ENCODE data around the gene ITSN2.
"Not testable (repeated sequence)": the region's sequence is repeated elsewhere in the genome, so short reads cannot be mapped to it uniquely, and the experiment has no call there.

ITSN2 gene

GRCh38 chr2:24360050-24360962 is at the start of gene ITSN2:
ITSN2 (minus strand) TSS chr2:24360536; CDS start chr2:24328082, 32,454 bp downstream.
- peak; percentile 88 for DNase-seq (ENCODE audit: low spot score)

DNA sequence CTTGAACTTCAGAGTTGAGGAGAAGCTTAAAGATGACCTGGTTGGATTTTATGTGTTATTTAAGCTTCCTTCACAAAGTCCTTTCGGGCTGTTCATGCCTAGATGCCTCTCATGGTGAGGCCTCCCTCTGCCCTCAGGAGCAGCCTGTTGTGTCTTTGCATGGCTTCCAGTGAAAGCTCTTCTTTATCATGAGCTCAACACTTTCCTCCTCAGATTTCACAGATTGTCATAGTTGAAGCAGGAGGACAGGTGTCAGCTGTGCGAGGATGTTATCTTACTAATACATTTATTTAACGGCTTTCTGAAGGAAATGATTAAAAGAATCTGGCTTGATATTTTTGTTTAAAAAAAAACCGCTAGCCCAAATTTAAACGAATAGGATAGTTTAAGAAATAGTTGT is 48.8 kb upstream of the ITSN2 start:
- no peak for DNase-seq (ENCODE audit: low spot score)

GRCh38 chr2:24408704-24409103 is 48.4 kb upstream of the ITSN2 start:
- not testable (repeated sequence) for DNase-seq (ENCODE audit: low spot score)

GRCh38 chr2:24404491-24404921 is 44.2 kb upstream of the ITSN2 start:
- no peak for DNase-seq (ENCODE audit: low spot score)

- DNase-seq (ENCODE audit: low spot score) = no peak
Measured at GRCh38 chr2:24403832-24404212, 43.5 kb upstream of the ITSN2 start.

DNA sequence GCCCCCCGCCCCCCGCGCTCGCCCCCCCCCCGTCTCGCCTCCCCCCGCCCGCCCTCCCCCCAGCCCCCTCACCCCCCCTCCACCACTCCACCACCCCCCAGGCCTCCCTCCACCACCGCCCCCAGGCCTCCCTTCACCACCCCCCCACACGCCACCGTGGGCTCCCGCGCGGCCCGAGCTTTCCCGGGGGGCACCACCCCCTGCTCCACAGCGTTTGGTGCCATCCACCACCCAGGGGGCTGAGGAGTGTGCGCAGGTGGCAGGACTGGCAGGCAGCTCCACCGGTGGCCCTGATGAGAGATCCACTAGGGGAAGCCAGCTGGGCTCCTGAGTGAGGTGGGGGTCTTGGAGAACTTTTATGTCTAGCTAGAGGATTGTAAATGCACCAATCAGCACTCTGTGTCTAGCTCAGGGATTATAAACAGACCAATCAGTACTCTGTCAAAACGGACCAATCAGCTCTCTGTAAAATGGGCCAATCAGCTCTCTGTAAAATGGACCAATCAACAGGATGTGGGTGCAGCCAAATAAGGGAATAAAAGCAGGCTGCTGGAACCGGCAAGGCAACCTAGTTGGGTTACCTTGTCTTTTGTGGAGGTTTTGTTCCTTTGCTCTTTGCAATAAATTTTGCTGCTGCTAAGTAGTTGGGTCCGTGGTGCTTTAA is 43.0 kb upstream of the ITSN2 start:
- DNase-seq (ENCODE audit: low spot score) = no peak

DNA sequence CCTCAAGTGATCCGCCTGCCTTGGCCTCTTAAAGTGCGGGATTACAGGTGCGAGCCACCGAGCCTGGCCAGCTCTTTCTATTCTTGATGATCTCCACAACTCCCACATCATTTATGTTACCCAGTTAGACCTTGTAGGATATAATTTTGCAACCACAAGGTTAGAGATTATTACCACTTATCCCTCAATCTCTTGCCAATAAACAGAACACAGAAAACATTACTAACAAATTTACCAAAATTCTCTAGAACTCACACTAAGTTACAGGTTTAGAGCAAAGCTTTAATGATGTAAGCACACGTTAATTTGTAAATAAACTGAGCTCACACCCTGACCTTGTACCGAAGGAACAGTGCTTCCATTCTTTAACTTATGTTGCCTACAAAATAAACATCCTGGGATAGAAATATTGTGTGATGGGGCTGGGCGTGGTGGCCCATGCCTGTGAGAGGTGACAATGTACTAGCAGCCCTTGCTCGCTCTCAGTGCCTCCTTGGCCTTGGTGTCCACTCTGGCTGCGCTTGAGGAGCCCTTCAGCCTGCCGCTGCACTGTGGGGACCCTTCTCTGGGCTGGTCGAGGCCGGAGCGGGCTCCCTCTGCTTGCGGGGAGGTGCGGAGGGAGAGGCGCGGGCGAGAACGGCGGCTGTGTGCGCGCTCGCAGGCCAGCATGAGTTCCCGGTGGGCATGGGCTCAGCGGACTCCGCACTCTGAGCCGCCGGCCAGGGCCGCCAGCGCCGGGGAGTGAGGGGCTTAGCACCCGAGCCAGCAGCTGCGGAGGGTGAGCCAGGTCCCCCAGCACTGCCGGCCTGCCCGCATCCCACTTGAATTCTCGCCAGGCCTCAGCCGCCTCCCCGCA is 42.1 kb upstream of the ITSN2 start:
- no peak for DNase-seq (ENCODE audit: low spot score)

DNA sequence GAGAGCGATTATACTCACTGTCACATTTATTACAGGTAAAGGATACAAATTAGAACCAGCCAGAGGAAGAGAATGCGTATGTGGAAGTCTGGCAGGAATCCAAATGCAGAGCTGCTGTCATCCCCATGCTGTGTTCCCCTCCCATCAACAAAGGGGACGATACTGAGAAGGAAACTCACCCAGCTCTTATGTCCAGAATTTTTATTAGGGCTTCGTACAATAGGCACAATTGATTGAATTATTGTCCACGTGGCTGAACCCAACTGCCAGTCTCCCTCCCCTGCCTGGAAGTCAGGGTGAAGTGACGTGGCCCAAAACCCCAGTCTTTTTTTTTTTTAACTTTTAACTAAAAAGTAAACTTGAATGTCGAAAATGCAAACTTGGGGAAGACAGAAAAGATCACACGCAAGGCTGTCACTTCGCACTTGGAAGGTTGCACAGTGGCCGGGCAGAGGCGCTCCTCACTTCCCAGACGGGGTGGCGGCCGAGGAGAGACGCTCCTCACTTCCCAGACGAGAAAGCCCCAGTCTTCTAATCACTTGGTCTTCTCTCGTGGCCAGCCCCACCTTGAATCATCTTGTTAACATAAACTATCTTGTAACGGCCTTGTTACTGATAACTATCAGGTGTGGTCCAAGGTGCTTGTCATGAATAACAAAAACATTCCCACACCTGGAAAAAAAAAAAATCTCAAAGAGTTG is 40.0 kb upstream of the ITSN2 start:
- no peak for DNase-seq (ENCODE audit: low spot score)

DNA sequence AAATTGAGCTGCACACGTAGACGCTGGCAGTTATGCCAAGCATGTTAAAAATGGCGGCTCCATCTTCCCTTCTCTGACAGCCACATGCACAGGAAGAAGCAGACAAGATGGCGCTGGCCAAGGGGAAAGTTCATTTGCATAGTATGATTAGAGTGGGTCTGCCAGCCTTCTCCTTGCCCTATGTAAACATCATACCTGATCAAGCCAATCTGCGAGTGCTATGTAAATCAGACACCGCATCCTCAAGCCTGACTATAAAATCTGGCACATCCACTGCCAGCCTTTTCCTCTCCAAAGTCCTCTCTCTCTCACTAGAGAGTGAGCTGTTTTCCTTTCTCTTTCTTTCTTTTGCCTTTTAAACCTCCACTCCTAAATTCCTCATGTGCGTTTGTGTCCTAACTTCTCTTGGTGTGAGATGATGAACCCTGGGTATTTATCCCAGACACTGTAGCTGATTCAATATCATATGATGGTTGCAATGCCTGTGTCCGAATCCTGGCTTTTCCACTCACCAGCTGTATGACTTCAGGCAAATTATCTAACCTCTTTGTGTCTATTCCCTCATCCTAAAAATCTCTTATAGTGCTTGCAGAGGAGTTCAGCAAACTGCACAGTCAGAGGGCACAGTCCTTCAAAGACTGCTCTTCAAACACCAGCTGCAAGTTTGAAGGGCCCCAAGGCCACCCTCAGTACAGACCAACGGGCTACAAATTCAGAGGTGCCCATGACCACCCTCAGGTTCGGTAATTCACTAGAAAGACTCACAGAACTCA is 39.3 kb upstream of the ITSN2 start:
- no peak for DNase-seq (ENCODE audit: low spot score)

DNA sequence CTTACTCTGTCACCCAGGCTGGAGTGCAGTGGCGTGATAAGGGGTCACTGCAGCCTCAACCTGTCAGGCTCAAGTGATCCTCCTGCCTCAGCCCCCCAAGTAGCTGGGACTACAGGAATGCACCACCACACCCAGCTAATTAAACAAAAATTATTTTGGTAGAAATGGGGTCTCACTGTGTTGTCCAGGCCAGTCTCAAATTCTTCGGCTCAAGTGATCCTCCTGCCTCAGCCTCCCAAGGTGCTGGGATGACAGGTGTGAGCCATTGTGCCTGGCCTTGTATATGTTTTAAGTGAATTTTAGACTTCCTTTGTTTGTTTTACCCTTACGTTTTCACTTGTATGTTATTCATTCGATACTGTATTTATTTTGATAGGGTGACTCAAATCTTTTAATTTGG is 34.7 kb upstream of the ITSN2 start:
- no peak for DNase-seq (ENCODE audit: low spot score)

- DNase-seq (ENCODE audit: low spot score) = no peak
Measured at GRCh38 chr2:24392542-24393059, 32.3 kb upstream of the ITSN2 start.

DNA sequence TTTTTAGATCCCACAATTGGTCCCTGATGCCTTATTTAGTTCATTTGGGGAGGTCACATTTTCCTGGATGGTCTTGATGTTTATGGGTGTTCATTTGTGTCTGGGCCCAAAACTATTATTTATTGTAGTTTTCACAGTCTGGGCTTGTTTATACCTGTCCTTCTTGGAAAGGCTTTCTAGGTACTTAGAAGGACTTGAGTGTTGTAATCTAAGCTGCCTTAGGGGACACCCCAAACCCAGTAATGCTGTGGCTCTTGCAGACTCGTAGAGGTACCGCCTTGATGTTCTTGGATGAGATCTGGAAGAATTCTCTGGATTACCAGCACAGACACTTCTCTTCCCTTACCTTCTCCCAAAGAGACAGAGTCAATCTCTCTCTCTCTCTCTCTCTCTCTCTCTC is 25.0 kb upstream of the ITSN2 start:
- no peak for DNase-seq (ENCODE audit: low spot score)

- DNase-seq (ENCODE audit: low spot score) = peak; percentile 76
Measured at GRCh38 chr2:24382363-24383073, 22.2 kb upstream of the ITSN2 start.

- no peak for DNase-seq (ENCODE audit: low spot score)
Measured at GRCh38 chr2:24380820-24381219, 20.5 kb upstream of the ITSN2 start.

DNA sequence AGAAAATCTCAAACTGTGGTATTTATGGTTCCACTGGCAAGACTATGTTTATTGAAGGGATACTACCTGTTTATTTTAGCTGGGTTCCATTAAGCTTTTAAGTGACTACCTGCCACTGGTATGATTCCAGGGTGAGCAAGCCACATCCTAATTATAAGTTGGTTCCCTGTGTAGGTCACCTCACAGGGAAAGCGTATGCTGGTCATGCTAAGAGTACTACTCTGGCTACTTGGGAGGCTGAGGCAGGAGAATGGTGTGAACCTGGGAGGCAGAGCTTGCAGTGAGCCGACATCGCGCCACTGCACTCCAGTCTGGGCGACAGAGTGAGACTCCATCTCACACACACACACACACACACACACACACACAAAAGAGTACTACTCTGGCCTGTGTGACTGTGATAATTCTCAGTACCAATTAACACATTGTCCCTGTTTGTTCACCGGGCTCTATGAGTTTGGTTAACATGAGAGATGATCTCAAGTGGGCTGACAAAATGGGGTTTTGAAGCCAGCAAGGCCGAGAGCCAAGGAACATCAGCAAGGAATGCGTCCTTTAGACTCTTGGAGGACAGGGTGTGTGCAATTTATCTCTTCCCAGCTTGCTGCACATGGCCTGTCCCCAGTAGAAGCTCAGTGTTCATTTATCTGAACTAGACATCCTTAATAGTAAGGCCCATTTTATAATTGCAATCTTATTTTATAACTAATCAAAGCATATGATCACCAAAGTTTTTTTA is 15.2 kb upstream of the ITSN2 start:
- DNase-seq (ENCODE audit: low spot score) = no peak

DNA sequence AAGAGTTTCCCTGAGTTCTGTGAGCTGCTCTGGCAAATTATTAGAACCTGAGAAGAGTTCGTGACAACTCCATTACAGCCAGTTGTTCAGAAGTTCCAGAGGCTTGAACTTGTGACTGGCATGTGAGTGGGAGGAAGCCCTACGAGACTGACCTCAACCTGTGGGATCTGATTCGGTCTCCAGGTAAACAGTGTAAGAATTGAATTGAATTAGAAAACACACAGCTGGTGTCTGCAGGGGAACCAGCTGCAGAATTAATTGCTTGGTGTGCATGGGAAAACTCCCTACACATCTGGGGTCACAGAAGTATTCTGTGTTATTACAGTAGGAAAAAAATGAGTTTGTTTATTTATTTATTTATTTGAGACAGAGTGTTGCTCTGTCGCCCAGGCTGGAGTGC is 14.0 kb upstream of the ITSN2 start:
- no peak for DNase-seq (ENCODE audit: low spot score)

GRCh38 chr2:24372033-24372432 is 11.7 kb upstream of the ITSN2 start:
- no peak for DNase-seq (ENCODE audit: low spot score)

DNA sequence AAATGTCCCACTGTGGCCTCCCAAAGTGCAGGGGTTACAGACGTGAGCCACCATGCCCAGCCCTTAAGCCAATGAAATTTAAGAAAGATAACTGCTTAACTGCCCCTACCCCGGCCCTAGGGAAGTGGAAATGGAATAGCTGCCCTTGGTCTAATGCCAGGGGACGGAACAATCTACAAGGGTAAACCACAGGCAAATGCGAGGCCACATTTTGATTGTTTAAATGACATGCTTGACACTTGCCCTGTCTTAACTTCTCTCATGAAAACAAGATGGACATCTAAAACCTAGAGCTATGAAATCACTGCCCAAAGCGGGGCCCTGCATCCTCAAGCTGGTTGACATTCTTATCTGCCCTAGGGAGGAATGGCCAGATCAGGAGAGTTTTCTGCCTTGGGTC is 5.5 kb upstream of the ITSN2 start:
- no peak for DNase-seq (ENCODE audit: low spot score)

- DNase-seq (ENCODE audit: low spot score) = no peak
Measured at GRCh38 chr2:24365051-24365450, 4.7 kb upstream of the ITSN2 start.

All from left forelimb (tissue), 1 donor.